GM18517 (cell line): ENCODE results near the gene PIP.
"Not testable (repeated sequence)": the region's sequence is repeated elsewhere in the genome, so short reads cannot be mapped to it uniquely, and the experiment has no call there.

Experiments used
- ATAC-seq: cut with Tn5 transposase; IDR thresholded peaks from one replicate; pipeline ENCODE4 v1.9.1; 2021; ENCODE audit warnings: mild to moderate bottlenecking, moderate library complexity; ENCODE audit not compliant: unreplicated experiment

Gene PIP, protein sequence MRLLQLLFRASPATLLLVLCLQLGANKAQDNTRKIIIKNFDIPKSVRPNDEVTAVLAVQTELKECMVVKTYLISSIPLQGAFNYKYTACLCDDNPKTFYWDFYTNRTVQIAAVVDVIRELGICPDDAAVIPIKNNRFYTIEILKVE

DNA sequence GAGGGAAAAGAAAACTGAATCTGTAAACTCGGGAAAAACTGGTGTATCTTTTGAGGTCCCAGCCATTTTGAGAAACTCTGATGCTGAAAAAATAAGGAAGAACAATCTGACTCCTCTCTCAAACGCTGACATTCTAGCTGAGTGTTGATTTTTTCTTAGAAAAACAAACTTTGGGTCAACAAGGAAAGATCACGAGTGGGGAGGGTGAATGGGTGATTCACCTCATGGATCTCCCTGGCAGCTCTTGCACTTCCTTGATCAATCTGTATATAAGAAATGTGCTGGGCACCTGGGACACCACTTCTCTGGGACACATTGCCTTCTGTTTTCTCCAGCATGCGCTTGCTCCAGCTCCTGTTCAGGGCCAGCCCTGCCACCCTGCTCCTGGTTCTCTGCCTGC is at the start of gene PIP:
Gene PIP, plus strand, starts transcription at position 297 of the 400 bp plus-strand sequence. Its CDS starts 40 bp downstream, at position 337.
- no peak for ATAC-seq

DNA sequence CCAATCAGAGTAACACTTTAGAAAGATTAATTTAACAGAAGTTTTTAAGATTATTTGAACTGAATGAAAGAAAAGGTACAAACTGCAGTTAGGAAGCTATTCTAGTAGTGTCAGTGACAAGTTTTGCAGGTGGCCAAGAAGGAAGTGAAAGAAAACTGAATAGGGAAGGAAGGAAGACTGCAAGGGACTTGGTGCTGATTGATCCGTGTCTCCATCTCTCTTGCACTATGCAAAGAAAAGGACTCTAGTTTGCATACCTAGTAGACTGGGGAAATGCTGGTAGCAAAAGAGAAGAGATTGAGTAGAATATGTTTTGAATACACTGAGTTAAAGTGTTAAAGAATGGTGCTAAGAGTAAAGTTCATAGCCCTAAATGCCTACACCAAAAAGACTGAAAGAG is 46.8 kb upstream of the PIP start:
- no peak for ATAC-seq

DNA sequence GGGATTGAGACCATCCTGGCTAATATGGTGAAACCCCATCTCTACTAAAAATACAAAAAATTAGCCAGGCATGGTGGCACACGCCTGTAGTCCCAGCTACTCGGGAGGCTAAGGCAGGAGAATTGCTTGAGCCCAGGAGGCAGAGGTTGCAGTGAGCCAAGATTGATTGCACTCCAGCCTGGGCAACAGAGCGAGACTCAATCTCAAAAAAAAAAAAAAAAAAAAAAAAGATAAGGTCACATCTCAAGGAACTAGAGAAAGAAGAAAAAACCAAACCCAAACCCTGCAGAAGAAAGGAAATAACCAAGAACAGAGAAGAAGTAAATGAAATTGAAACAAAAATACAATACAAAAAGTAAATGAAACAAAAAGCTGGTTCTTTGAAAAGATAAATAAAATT is 46.3 kb upstream of the PIP start:
- not testable (repeated sequence) for ATAC-seq

DNA sequence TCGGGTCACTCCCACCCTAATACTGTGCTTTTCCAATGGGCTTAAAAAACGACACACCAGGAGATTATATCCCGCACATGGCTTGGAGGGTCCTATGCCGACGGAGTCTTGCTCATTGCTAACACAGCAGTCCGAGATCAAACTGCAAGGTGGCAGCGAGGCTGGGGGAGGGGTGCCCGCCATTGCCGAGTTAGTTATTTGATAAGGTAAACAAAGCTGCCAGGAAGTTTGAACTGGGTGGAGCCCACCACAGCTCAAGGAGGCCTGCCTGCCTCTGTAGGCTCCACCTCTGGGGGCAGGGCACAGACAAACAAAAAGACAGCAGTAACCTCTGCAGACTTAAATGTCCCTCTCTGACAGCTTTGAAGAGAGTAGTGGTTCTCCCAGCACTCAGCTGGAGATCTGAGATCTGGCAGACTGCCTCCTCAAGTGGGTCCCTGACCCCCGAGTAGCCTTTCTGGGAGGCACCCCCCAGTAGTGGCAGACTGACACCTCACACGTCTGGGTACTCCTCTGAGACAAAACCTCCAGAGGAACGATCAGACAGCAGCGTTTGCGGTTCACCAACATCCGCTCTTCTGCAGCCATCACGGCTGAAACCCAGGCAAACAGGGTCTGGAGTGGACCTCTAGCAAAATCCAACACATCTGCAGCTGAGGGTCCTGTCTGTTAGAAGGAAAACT is 43.2 kb upstream of the PIP start:
- not testable (repeated sequence) for ATAC-seq

DNA sequence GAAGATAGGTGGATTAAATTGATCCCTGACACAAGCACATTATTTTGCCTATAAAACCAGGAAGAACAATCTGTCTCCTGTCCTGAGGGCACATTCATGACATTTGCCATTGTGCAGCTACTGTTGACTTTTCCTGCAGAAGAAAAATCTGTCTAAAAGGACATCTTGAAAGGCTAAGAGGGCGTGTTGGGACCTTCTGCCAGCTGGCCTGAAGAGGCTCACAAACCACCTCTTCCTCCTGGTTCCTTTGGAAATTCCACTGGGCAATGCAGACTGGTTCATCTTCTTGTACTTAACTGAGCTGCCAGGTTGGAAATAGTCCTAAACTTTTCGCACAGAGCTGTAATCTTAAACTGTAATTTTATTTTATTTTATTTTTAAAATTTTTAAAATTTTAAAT is 35.7 kb upstream of the PIP start:
- no peak for ATAC-seq

DNA sequence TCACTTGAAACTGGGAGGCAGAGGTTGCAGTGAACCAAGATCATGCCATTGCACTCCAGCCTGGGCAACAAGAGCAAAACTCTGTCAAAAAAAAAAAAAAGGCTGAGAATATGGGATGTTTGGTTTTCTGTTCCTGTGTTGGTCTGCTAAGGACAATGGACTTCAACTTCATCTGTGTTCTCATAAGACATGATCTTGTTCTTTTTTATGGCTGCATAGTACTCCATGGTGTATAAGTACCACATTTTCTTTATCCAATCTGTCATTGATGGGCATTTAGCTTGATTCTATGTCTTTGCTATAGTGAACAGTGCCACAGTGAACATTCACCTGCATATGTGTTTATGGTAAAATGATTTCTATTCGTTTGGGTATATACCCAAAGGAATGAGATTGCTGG is 32.3 kb upstream of the PIP start:
- not testable (repeated sequence) for ATAC-seq

DNA sequence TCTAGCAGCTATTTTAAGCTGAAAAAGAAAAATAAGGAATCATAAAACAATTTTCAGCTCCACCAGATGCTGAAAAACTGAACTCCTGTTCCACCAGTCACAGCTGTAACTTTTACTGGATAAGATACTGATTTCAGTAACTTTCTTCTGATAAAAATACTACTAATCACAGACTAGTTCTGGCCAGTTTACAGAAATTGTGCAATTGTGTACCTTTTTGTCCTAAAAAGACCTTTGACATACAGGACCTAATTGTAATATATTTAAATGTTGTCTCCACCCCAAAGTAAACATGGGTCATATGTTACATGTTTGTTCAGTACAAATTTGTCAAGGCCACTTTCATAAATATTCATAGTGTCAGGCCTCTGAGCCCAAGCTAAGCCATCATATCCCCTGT is 27.1 kb upstream of the PIP start:
- no peak for ATAC-seq

DNA sequence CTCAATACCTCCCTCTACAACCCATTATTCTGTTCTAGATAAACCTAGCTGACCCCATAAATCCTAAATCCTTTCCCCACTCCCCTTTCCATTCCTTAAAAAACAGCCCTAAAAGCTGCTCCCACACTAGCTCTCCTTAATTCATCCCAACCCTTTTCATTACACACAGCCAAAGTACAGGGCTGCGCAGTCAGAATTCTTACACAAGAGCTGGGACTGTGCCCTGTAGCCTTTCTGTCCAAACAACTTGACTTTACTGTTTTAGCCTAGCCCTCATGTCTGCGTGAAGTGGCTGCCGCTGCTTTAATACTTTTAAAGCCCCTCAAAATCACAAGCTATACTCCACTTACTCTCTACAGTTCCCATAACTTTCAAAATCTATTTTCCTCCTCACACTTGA is 23.9 kb upstream of the PIP start:
- not testable (repeated sequence) for ATAC-seq

DNA sequence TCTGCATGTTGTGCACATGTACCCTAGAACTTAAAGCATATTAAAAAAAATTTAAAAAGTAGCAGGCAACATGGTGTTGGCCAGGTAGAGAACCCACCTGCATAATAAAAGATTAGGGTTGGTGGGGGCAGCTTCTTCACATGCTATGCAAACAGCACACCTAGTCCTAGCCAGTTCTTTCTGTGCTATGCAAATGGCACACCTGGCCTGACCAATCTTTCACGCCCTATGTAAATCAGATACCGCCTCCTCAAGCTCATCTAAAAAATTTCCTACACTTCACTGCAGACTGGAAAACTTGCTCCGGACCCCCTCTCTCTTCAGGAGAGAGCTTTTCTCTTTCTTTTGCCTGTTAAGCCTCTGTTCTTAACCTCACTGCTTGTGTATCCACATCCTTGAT is 14.5 kb upstream of the PIP start:
- no peak for ATAC-seq

DNA sequence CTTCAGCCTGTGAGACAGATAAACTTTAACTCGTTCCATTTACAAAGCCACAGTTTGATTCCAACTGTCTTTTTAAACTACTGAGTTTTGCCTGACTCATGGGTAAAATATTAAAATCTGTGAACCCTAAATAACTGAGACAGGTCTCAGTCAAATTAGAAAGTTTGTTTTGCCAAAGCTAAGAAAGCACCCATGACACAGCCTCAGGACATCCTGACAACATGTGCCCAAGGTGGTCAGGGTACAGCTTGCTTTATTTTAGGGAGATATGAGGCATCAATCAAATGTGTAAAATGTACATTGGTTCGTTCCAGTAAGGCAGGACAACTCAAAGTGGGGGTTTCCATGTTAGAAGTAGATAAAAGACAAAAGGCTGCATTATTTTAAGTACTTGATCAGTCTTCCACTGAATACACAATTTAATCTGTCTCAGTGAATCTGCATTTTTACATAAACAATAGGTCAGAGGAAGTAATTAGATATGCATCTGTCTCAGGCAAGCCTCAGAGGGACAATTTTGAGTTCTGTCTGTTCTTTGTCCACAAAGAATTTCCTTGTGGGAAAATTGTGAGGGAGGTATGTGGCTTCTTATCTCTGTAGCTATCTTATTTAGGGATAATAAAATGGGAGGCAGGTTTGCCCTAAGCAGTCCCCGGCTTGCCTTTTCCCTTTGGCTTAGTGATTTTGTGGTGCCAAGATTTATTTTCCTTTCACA is 11.0 kb upstream of the PIP start:
- ATAC-seq: no peak

DNA sequence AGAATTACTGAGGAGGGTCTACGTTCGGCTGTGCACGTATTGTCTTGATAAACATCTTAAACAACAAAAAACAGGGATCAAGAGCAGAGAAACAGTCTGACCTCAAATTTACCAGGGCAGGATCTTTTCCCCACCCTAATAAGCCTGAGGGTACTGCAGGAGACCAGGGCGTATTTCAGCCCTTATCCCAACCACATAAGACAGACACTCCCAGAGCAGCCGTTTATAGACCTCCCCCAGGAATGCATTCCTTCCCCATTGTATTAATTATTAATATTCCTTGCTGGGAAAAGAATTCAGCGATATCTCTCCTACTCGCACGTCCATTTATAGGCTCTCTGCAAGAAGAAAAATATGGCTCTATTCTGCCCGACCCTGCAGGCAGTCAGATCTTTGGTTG is 8.6 kb upstream of the PIP start:
- not testable (repeated sequence) for ATAC-seq

DNA sequence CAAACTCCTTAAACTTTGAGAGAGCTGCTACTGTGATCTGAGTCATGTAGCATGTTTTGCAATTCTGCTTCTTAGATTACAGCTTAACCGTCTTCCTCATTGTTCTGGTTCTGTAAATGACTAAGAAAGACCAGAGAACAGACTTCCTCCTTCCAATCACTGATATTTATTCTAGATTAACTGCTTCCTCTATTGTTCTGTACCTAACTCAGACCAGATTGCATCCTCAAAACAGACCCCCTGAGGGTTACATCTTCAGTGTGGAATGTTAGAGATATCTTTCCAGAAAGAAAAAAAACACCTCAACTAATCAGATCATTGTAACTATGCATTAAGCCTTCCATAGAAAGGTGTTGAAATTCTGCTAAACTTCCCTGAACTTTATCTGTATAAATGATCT is 5.7 kb upstream of the PIP start:
- no peak for ATAC-seq

DNA sequence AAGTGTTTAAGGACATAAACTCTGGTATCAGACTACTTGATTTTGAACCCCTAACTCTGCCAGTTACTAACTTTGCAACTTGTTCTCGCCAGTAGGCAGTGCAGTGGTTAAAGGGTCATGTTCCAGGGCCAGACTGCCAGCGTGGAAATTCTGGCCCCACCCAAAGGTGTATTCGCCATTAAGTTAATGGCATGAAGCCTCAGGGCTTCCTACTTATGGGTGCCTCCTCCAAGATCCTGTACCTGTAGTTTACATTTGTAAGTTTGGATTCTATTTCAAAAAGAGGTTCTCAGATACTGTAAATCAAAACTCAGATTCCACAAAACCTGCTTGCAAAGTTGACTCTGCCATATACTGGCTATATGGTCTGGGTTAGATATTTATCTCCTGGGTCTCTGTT is 2.8 kb upstream of the PIP start:
- ATAC-seq: no peak

DNA sequence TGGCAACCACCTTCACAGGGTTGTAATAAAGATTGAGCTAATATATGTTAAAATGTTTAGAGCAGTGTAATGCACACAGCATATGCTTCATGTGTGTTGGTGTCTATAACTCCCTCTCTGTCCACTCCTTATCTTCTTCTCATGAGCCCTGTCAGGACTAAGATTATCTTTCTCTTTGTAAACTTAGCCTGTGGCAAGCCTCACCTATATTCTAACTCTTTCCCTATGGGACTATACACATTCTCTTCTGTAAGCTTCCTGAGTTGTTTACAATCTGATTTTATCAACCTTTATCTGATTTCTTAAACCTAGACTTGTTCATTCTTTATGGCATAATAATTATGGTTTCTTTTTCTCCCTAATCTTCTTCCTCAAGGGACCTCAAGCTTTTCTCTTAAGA is 2.4 kb upstream of the PIP start:
- no peak for ATAC-seq

DNA sequence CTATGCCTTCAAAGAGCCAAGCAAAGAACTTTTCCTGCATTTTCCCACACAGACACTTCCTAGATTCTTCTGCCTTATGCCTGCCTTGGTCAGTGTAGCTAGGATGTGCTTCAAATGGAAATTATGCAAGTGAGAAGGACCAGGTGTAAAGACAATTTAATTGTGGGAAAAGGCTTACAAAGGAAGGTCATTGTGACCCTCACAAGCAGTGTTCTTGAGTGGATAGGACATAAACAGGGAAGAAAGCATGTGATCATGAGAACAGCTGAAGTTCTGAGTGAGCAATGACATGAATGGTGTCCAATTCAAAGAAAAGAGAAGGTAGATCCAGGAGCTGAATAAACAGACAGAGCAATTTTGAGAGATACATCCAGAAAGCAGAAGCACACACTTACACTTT is 1.3 kb upstream of the PIP start:
- no peak for ATAC-seq

DNA sequence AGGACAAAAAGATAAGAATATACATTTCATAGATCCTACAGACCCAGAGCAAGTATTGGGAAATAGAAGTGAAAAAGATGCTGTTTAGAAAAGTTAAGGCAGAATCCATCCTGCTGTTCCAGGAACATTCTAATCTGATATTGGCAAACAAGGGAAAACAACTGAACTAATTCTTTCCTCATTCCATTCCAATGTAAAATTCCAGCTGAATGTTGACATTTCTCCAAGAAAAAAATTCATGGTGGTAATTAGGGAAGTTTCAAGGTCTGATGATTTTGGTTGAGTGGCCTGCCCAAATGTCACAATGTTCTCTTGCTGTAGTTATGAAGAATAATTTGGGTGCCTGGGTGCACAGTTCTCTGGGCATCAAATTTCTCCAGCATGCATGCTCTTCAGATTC is 15.2 kb downstream of the PIP start:
- no peak for ATAC-seq

DNA sequence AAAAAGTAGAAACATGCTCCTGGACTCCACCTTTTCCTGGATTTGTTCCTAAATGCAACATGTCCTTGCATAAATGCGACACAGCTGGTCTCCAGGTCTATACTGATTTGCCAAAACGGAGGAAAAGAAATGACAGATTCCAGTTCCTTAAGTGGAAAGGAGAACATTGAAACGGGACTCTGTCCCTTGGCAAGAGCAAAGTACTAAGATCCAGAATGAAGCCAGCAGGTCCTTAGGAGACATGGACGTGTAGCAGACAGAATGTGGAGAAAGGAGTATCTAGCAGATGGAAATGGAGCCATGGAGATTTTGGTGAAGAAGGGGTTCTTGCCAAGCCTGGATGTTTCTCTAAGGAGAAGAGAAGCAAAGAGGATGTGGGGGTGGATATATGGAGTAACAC is 16.2 kb downstream of the PIP start:
- ATAC-seq: no peak

DNA sequence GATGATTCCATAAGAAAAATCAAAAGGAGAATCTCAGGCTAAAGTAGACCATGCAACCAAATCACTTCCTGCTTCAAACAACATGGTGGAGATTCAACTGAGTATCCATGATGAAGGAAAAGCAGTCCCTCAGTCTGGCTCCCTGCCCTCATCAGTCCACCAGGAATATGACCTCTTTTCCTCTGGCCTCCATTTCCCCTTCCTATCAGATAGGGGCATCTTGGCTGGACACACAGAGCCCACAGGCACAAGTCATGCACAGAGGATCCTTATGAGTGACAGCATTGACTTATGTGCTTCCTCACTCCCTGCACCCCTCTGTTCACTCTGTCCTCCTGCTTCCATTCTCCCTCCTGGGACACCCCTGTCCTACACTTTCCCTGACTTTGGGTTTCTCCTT is 16.8 kb downstream of the PIP start:
- ATAC-seq: no peak

DNA sequence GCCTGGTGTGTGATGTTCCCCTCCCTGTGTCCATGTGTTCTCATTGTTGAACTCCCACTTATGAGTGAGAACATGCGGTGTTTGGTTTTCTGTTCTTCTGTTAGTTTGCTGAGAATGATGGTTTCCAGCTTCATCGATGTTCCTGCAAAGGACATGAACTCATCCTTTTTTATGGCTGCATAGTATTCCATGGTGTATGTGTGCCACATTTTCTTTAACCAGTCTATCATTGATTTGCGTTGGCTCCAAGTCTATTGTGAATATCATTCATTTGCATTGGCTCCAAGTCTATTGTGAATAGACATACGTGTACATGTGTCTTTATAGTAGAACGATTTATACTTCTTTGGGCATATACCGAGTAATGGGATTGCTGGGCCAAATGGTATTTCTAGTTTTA is 18.8 kb downstream of the PIP start:
- ATAC-seq: not testable (repeated sequence)

DNA sequence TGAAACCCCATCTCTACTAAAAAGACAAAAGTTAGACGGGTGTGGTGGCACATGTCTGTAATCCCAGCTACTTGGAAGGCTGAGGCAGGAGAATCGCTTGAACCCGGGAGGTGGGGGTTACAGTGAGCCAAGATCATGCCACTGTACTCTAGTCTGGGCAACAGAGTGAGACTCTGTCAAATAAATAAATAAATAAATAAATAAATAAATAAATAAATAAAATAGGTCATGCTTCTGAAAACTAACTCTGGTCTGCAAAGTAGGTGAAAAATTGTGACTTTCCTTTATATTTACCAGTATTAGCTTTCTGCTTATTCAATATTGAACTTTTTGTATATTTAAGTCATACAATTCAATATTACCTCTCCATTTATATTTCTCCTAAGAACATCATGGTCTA is 26.7 kb downstream of the PIP start:
- ATAC-seq: not testable (repeated sequence)

DNA sequence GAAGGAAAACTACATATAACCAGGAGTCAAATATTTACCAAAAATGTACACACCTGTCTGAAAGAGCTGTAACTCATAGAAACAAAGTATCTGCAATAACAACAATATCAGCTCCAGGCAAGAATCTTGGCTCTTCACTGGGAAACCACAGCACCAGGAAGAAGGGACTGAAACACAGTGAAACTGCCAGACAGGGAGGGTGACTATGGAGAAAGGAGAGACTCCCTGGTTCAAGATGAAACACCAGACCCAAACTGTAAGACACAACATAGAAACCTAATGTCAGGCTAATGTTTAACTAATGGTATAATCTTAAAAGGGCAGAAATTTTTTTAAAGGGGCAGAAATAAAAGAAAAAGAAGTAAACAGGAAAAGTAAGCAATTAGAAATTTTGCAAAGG is 39.8 kb downstream of the PIP start:
- no peak for ATAC-seq

DNA sequence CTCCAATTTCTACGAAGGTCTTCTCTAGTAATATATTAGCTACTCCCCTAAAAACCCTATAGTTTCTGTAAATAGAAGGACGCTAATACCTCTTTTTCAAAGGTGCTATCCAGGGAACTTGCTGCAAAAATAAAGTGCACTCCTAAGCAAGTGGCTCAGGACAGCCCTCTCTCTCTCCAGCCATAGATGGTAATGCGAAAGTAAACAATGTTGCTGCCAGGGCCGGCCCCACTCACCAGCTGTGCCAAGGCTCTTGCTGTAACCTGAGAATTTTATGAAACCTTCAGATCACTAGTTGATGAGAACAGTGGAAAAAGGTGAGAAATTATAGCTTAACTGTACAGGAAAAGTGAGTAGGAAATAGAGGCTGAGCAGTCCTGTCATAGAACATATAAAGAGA is 40.5 kb downstream of the PIP start:
- ATAC-seq: no peak
